ENCODE measurements around the gene NUDT1.

The NUDT1 gene

DNA sequence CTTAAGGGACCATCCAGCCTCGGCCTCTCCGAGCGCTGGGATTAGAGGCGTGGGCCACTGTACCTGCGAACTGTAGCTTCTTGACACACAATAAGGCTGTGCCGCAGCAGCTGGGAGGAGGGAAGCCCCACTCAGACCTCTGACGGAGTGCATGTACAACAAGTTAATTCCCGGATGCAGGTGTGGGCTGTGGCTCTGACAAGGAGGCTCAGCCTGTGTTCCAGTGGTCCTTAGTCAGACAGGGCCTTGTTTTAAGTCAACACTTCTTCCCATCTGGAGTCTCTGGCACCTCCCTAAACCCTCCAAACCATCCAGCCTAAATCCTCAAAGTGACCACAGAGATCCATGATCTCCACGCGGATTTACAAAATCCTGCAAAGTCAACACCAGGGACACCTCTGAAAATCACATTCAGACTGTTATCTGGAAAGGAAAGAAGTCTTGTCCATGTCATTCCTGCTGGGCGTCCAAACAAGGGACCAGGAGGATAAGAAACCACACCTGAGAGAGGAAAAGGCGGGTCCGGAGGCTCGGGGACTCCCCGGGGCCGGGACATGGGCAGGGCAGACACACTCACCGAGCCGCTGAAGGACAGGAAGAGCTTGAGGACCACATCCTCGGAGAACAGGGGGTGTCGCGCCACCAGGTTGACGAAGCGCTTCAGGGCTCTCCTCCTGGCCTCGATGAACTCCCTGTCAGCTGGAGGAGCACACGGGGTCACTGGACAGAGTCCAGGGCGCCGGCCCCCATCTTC is 29.4 kb downstream of the NUDT1 start:
- no peak for DNase-seq

GRCh38 chr7:2272031-2272430 is 30.0 kb downstream of the NUDT1 start:
- no peak for DNase-seq

- no peak for DNase-seq
Observed at GRCh38 chr7:2273866-2274265, 31.8 kb downstream of the NUDT1 start.

DNA sequence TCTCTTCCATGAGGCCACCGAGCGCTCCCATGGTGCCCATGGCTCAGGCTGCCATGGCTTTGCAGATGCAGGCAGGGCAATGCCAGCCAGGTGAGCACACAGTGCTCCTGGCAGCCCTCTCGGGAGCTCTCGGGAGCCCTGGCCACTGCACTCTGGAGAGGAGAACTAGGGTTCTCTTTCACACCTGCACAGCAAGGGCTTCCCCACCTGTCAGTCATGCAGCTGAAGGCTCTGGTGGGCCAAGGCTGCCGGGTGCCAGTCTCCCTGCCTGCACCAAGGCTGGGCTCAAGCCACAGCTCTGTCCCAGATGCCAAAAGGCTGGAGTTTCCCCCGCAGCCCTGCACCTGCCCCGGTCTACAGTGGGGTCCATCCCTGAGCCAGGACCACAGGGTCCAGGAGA is 32.6 kb downstream of the NUDT1 start:
- no peak for DNase-seq

DNA sequence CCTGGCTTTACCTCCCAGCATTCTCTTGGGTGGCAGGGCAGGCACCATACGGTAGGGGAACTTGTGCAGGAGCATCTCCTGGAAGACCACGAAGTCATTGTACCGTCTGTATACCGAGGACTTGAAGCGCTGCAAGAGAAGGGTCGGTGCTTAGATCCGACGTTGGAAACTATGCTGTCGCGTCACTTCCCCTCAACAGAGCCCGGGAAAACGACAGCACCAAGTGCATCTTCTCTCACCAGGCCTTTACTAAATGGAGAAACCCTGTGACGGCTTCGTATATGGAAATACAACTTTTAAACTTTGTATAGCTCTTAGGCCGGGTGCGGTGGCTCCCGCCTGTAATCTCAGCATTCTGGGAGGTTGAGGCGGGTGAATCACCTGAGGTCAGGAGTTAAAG is 33.1 kb downstream of the NUDT1 start:
- no peak for DNase-seq

DNA sequence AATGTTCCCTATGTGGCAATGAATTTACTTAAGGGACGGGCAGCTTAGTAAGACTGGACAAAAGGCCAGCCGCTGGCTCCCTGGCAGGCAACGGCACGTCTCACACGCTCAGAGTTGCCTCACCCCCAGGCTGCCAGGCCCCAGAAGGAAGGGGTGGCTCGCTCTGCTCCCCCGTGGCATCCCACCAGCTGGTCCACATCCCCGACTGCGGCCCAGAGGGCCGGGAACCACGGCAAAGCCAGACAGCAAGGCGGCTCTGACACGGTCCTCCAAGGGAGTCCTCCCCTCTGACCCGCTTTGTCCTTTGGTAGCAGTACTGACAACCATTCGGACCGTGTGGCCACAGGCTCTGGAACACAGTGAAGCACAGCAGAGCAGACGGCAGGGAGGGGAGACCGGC is 34.1 kb downstream of the NUDT1 start:
- DNase-seq = no peak

GRCh38 chr7:2278026-2278425 is 36.0 kb downstream of the NUDT1 start:
- DNase-seq = no peak

GRCh38 chr7:2279896-2280295 is 37.9 kb downstream of the NUDT1 start:
- DNase-seq = no peak

- DNase-seq = no peak
Observed at GRCh38 chr7:2280424-2280823, 38.4 kb downstream of the NUDT1 start.

DNA sequence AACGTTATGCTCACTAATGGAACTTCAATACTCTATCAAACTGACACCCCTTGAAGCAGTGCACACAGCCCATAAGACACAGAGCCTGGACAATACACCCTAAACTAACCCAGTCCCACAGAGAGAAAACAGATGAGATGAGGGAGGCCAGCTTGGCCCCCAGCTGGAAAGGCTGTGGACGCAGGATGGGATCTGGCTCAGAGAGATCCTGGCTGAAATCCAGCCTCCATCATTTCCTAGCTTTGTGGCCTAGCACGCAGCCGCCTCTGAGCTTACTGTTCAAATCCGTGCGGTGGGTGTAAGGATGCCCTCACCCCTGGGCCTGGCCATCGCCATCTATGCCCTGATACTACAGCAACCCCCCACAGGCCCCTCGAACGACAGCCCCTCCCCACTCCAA is 39.5 kb downstream of the NUDT1 start:
- no peak for DNase-seq

GRCh38 chr7:2282185-2282751 is 40.2 kb downstream of the NUDT1 start:
- no peak for DNase-seq

DNA sequence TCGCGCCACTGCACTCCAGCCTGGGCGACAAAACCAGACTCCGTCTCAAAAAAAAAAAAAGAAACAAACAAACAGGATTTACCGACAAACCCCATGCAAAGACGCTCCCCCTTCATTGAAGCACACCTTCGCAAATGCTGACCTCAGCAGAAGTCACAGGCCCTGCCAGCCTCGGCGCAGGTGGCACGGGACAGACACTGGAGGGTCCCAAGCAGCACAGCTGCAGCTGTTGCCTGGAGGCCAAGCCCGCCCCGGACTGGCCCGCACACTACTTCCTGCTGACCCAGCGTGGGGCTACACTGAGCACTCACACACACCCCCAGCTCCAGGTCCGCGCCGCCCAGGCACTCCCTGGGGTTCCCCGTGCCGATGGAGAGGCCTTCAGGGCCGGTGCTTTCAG is 41.0 kb downstream of the NUDT1 start:
- DNase-seq = no peak

DNA sequence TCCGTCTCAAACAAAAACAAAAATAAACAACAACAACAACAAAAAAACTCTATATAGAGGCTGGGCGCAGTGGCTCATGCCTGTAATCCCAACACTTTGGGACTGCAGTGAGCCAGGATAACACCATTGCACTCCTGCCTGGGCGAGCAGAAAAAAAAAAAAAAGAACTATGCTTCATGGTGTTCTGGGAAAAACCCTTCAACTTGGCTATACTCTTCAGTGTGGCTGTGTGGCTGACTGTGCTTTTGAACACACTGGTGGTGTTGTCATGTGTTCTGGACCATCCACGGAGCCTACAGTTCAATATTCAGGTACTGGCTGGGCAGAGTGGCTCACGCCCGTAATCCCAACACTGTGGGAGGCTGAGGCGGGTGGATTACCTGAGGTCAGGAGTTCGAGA is 45.7 kb downstream of the NUDT1 start:
- no peak for DNase-seq

GRCh38 chr7:2288503-2288902 is 46.5 kb downstream of the NUDT1 start:
- DNase-seq = no peak

GRCh38 chr7:2289111-2289586 is 47.1 kb downstream of the NUDT1 start:
- DNase-seq = no peak

GRCh38 chr7:2289621-2290020 is 47.6 kb downstream of the NUDT1 start:
- no peak for DNase-seq

- DNase-seq = no peak
Observed at GRCh38 chr7:2290877-2291276, 48.9 kb downstream of the NUDT1 start.

GRCh38 chr7:2295936-2296620 is 54.1 kb downstream of the NUDT1 start:
- DNase-seq = no peak

DNA sequence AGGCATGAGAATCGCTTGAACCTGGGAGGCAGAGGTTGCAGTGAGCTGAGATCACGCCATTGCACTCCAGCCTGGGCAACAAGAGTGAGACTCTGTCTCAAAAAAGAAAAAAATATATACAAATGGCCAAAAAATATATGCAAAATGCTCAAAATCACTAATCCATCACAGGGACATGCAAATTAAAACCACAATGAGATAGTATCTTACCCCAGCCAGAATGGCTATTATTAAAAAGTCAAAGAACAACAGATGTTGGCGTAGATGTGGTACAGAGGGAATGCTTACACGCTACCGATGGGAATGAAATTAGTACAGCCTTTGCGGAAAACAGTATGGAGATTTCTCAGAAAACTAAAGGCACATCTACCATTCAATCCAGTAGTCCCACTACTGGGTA is 54.8 kb downstream of the NUDT1 start:
- no peak for DNase-seq

- no peak for DNase-seq
Observed at GRCh38 chr7:2299131-2299829, 57.3 kb downstream of the NUDT1 start.

DNA sequence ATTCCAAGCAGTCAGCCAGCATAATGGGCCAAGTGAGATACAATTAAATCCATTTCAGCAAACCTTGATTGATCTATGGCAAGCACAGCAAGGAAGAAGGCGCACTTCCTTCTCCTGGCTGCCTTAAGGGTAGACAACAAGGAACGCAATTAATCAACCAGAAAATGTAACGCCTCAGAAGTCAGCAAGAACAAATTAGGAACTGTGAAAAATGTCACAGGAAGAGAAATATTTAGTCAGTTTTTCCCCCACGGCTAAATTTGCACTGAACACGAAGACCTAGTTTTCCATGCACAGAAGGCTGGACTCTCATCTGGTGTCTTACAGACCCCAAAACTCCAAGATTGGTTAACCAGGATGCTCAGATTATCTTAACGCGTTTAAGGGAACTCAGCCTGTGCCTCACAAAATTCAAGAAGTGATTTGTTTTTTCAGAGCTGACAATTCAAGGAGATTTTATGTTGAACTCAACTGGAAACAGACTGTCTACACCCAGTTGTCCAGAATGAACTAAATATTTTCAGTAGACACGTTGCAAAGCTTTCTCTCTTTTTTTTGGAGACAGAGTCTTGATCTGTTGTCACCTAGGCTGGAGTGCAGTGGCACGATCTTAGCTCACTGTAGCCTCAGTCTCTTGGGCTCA is 58.0 kb downstream of the NUDT1 start:
- DNase-seq = no peak
